SK-N-SH (cell line): ENCODE results near the gene H2AZ2. TPM values are rescaled to one million over a fixed set of nuclear protein-coding genes. Genes with fewer than 3 reads are reported as not detected.

Source experiments
- CTCF ChIA-PET: fragments of 300-600, 350-600 bp; formaldehyde crosslinking; extraction: SDS; loops from one replicate; lab custom pipeline; 2021; lab: Yijun Ruan, JAX
- POLR2A ChIA-PET: fragments of 350-600 bp; sonication (Branson Sonifier 250); formaldehyde crosslinking; extraction: SDS; loops from one replicate; lab custom pipeline; 2020; ENCODE audit warnings: antibody characterized with exemption, inconsistent platforms; lab: Yijun Ruan, JAX
- DNase-seq: peaks from one replicate; pipeline ENCODE4 v3.0.0; 2012
- H2AFZ ChIP-seq: fragments of 200-600 bp; sonication (generic); 2 replicates; pipeline ENCODE4 v1.8.1; 2016; ENCODE audit warnings: antibody characterized with exemption, mild to moderate bottlenecking, low read depth
- H3F3A ChIP-seq: fragments of 200-600 bp; sonication (generic); replicated peaks from 2 replicates; pipeline ENCODE3; 2016; ENCODE audit warnings: antibody characterized with exemption, mild to moderate bottlenecking; ENCODE audit not compliant: insufficient read depth
- H3K27ac ChIP-seq, 2 experiments: fragments of 200-500 bp in 1 of 2; fragments of 200-600 bp in 1 of 2; sonication (Bioruptor generic) in 1 of 2; sonication (generic), shearing (Covaris generic) in 1 of 2; 2 replicates each; pipeline versions ENCODE4 v1.5.1 to v1.6.1; 2014 to 2016; ENCODE audit warnings: low read depth in 2 of 2, inconsistent platforms in 1 of 2, low read length in 1 of 2, mild to moderate bottlenecking in 1 of 2, mixed read lengths in 1 of 2
- H3K27me3 ChIP-seq: fragments of 200-600 bp; sonication (generic), shearing (Covaris generic); 2 replicates; pipeline ENCODE4 v1.6.1; 2016; ENCODE audit warnings: mixed run types; ENCODE audit not compliant: insufficient read depth
- H3K36me3 ChIP-seq, 2 experiments: fragments of 200-500 bp in 1 of 2; fragments of 200-600 bp in 1 of 2; sonication (Bioruptor generic) in 1 of 2; sonication (generic) in 1 of 2; replicated peaks in 1 of 2; 2 replicates each; pipeline versions ENCODE3 to v1.5.1; 2014 to 2016; ENCODE audit warnings: low read length in 1 of 2, mild to moderate bottlenecking in 1 of 2; ENCODE audit not compliant: insufficient read depth in 2 of 2, control insufficient read depth in 1 of 2
- H3K4me1 ChIP-seq, 2 experiments: fragments of 200-500 bp in 1 of 2; fragments of 200-600 bp in 1 of 2; sonication (Bioruptor generic) in 1 of 2; sonication (generic), shearing (Covaris generic) in 1 of 2; 2 replicates each; pipeline versions ENCODE4 v1.5.1 to v1.6.1; 2014 to 2016; ENCODE audit warnings: low read depth in 1 of 2, low read length in 1 of 2, mixed run types in 1 of 2; ENCODE audit not compliant: insufficient read depth in 2 of 2, control insufficient read depth in 1 of 2
- H3K4me2 ChIP-seq: fragments of 200-600 bp; sonication (generic), shearing (Covaris generic); 2 replicates; pipeline ENCODE4 v1.6.1; 2017; ENCODE audit warnings: mixed run types
- H3K4me3 ChIP-seq, 2 experiments: fragments of 200-500 bp in 1 of 2; fragments of 200-600 bp in 1 of 2; sonication (Bioruptor generic) in 1 of 2; sonication (generic), shearing (Covaris generic) in 1 of 2; 2 replicates each; pipeline versions ENCODE4 v1.5.1 to v1.8.1; 2014 to 2016; ENCODE audit warnings: low read depth in 2 of 2, inconsistent platforms in 1 of 2, low read length in 1 of 2, mild to moderate bottlenecking in 1 of 2, mixed read lengths in 1 of 2, moderate library complexity in 1 of 2
- H3K79me2 ChIP-seq: fragments of 200-600 bp; sonication (generic); 2 replicates; pipeline ENCODE4 v1.8.1; 2017; ENCODE audit warnings: mild to moderate bottlenecking; ENCODE audit not compliant: insufficient read depth
- H3K9ac ChIP-seq: fragments of 200-600 bp; sonication (generic); 2 replicates; pipeline ENCODE4 v1.6.1; 2017; ENCODE audit warnings: mixed run types
- H3K9me2 ChIP-seq: fragments of 200-600 bp; sonication (generic); 2 replicates; pipeline ENCODE4 v1.6.1; 2017; ENCODE audit warnings: mixed run types
- H3K9me3 ChIP-seq: fragments of 200-600 bp; sonication (generic); 2 replicates; pipeline ENCODE4 v1.6.1; 2017; ENCODE audit warnings: mixed run types, mild to moderate bottlenecking, moderate library complexity
- H4K20me1 ChIP-seq: fragments of 200-600 bp; sonication (generic); 2 replicates; pipeline ENCODE4 v1.6.1; 2017; ENCODE audit warnings: mild to moderate bottlenecking, mixed run types; ENCODE audit not compliant: insufficient read depth
- EP300 ChIP-seq, 2 experiments: IDR thresholded peaks; 2 replicates each; pipeline versions ENCODE4 v1.4.0 to v1.6.1; 2012; ENCODE audit warnings: borderline replicate concordance in 1 of 2, low read depth in 1 of 2, low read length in 1 of 2
- EZH2phosphoT487 ChIP-seq: fragments of 200-600 bp; sonication (generic); IDR thresholded peaks from 2 replicates; pipeline ENCODE4 v1.6.1; 2017; ENCODE audit warnings: low read depth, mixed run types, mild to moderate bottlenecking, antibody characterized with exemption, moderate library complexity, borderline replicate concordance
- FOSL2 ChIP-seq: IDR thresholded peaks from 2 replicates; pipeline ENCODE4 v1.4.0; 2012; ENCODE audit warnings: low read depth, mild to moderate bottlenecking, moderate library complexity, borderline replicate concordance
- GABPA ChIP-seq: IDR thresholded peaks from 2 replicates; pipeline ENCODE4 v1.4.0; 2012; ENCODE audit warnings: low read depth, mild to moderate bottlenecking
- MEF2A ChIP-seq: IDR thresholded peaks from 2 replicates; pipeline ENCODE4 v1.4.0; 2012; ENCODE audit warnings: low read depth, borderline replicate concordance
- MXI1 ChIP-seq: IDR thresholded peaks from 2 replicates; pipeline ENCODE4 v1.6.1; 2012; ENCODE audit warnings: mild to moderate bottlenecking, low read depth, low read length, improper control_type of control experiment
- NFIC ChIP-seq: IDR thresholded peaks from 2 replicates; pipeline ENCODE4 v1.4.0; 2012; ENCODE audit warnings: borderline replicate concordance
- POLR2AphosphoS5 ChIP-seq: IDR thresholded peaks from 2 replicates; pipeline ENCODE4 v1.6.1; 2012; ENCODE audit warnings: low read depth, low read length
- SMC3 ChIP-seq: IDR thresholded peaks from 2 replicates; pipeline ENCODE4 v1.6.1; 2012; ENCODE audit warnings: low read depth, low read length, improper control_type of control experiment
- TAF1 ChIP-seq: IDR thresholded peaks from 2 replicates; pipeline ENCODE4 v1.6.1; 2012; ENCODE audit warnings: low read depth, mild to moderate bottlenecking, low read length, moderate library complexity, borderline replicate concordance
- TEAD4 ChIP-seq: IDR thresholded peaks from 2 replicates; pipeline ENCODE4 v1.4.0; 2012; ENCODE audit warnings: mild to moderate bottlenecking, borderline replicate concordance; ENCODE audit not compliant: insufficient read depth
- WGBS: methylation state at CpG from one replicate; pipeline ENCODE4 v1.1.6; 2017; ENCODE audit warnings: low lambda C conversion rate; 5-methylcytosine and 5-hydroxymethylcytosine counted together
- polyA plus RNA-seq, 3 experiments: library from polyadenylated mRNA; depleted of rRNA; stranded (reverse); fragments of >200 nt; gene quantifications; 2 replicates each; pipeline ENCODE4 v1.2.3, GENCODE V29; 2012
- TF ChIP-seq, protein P1 (sequence below): IDR thresholded peaks from 2 replicates; pipeline ENCODE4 v1.4.0; 2012; ENCODE audit warnings: low read depth, borderline replicate concordance

Gene H2AZ2
- polyA plus RNA-seq, 1 of the 3 experiments (the other 2 are of a cell fraction), result 389 TPM

DNA sequence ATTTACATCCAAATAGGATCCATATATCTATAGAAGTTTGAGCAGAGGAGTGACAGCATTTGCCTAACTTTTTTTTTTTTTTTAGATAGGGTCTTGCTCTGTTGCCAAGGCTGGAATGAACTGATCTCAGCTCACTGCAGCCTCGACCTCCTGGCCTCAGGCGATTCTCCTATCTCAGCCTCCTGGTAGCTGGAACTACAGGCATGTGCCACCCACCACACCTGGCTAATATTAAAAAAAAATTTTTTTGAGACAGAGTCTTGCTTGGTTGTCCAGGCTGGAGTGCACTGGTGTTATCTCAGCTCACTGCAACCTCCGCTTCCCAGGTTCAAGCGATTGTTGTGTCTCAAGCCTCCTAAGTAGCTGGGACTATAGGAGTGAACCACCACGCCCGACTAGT lies 36.3 kb downstream of the H2AZ2 start (continued):
- TF ChIP-seq, protein P1, sequence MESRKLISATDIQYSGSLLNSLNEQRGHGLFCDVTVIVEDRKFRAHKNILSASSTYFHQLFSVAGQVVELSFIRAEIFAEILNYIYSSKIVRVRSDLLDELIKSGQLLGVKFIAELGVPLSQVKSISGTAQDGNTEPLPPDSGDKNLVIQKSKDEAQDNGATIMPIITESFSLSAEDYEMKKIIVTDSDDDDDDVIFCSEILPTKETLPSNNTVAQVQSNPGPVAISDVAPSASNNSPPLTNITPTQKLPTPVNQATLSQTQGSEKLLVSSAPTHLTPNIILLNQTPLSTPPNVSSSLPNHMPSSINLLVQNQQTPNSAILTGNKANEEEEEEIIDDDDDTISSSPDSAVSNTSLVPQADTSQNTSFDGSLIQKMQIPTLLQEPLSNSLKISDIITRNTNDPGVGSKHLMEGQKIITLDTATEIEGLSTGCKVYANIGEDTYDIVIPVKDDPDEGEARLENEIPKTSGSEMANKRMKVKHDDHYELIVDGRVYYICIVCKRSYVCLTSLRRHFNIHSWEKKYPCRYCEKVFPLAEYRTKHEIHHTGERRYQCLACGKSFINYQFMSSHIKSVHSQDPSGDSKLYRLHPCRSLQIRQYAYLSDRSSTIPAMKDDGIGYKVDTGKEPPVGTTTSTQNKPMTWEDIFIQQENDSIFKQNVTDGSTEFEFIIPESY, result no peak
- no peak for TF ChIP-seq TEAD4
- TF ChIP-seq, all 33 proteins: peak for 0

DNA sequence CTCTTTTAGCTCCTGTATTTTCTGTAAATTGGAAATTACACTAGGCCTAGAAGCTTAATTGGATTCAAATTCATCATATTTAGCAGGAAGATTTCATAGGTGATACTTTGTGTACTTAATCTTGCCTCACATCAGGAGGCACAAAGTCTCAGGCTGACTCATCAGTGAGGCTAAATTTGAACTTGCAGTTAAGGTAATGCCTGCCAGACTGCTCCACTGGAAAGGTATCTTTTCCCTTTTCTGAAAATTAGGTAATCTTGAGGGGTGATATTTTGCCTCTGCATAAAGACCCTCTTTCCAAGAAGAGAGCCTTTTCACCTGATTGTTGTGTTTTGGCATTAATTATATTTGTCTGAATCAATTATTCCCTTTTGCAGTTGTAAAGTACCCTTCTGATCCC lies 36.8 kb downstream of the H2AZ2 start:
- H3K27ac ChIP-seq, result no peak overlapping the region
- no peaks in the 10 kb centered on the region for H3K9me2 ChIP-seq
- ChIA-PET POLR2A (interaction anchor here (1.2 kb wide), 1 partner anchor 13 kb away, joined by 5 read pairs; no protein-coding TSS in a partner anchor), CTCF (interaction anchor here (0.8 to 1.8 kb wide), 3 partner anchors 7 to 37 kb away, joined by 3 to 8 read pairs (median 3); partner anchors contain the start of gene H2AZ2)
- no peaks in the 10 kb centered on the region for H3K9me3 ChIP-seq
- H3K9ac ChIP-seq, result no peak overlapping the region
- H3K27me3 ChIP-seq, result no peaks in the 10 kb centered on the region
- no peak overlapping the region for H2AFZ ChIP-seq
- no peak for DNase-seq
- TF ChIP-seq FOSL2, result peak; percentile 52; the same call in 1 of the 2 replicates
- TF ChIP-seq EZH2phosphoT487, result no peak
- H3K4me3 ChIP-seq, result no peak overlapping the region
- H3F3A ChIP-seq, result peaks cover 36% of the 10 kb centered on the region
- no peak overlapping the region for H3K4me2 ChIP-seq
- no peaks in the 10 kb centered on the region for H3K79me2 ChIP-seq
- H3K36me3 ChIP-seq, result no peaks in the 10 kb centered on the region
- H4K20me1 ChIP-seq, result no peaks in the 10 kb centered on the region
- no peaks in the 10 kb centered on the region for H3K4me1 ChIP-seq

DNA sequence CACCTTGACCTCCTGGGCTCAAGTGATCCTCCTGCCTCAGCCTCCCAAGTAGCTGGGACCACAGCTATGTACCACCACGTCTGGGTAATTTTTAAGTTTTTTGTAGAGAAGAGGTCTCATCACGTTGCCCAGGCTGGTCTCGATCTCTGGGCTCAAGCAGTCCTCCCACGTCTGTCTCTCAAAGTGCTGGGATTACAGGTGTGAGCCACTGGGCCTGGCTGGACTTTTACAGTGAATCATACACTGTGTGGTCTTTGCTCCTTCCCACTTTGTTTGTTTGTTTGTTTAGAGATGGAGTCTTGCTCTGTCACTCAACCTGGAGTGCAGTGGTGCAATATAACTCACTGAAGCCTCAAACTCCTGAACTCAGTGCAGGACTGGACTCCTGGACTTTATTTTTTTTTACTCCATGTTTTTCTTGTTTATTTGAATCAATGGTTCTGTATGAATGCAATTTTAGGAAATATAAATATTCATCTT lies 38.9 kb downstream of the H2AZ2 start:
- Histone ChIP-seq H3K27me3 (no peaks in the 10 kb centered on the region), H3K36me3 (peaks cover 0 to 9% of the 10 kb centered on the region in 2 experiments), H3K9me2 (no peaks in the 10 kb centered on the region), H3K4me1 (no peaks in the 10 kb centered on the region), H3K79me2 (no peaks in the 10 kb centered on the region), H4K20me1 (peaks cover 7% of the 10 kb centered on the region; the same call in 1 of the 2 replicates), H3K4me2 (no peak overlapping the region), H2AFZ (no peak overlapping the region), H3K9ac (no peak overlapping the region), H3K4me3 (no peak overlapping the region), H3K9me3 (no peaks in the 10 kb centered on the region), H3K27ac (no peak overlapping the region), H3F3A (peaks cover 49% of the 10 kb centered on the region)
- no peak for DNase-seq
- WGBS, result 87% methylated on average over 4 of the region's 4 CpGs
- ChIA-PET POLR2A (no interaction called here), CTCF (interaction anchor here (1.2 to 1.8 kb wide), 2 partner anchors 39 to 113 kb away, joined by 3 to 8 read pairs; partner anchors contain the start of gene H2AZ2)
- TF ChIP-seq EP300 (IDR thresholded peaks at IDR 0.05; ENCODE audit: borderline replicate concordance in 1 of 2, low read depth in 1 of 2, low read length in 1 of 2) (no peak), GABPA (no peak), MEF2A (no peak), SMC3 (no peak), POLR2AphosphoS5 (no peak), MXI1 (no peak), NFIC (no peak), TAF1 (no peak)
